B cell (primary cell): ENCODE measurements around the gene RIT1. TPM values are rescaled to one million over a fixed set of nuclear protein-coding genes. Genes with fewer than 3 reads are reported as not detected.

Experiments used
- ATAC-seq: fragments of 200-7000 bp; cut with Tn5 transposase; one replicate; pipeline ENCODE4 v1.10.0; 2021; ENCODE audit warnings: low read depth, mild to moderate bottlenecking, moderate number of reproducible peaks, moderate library complexity
- CTCF ChIA-PET: fragments of 350-600 bp; sonication (Branson Sonifier 250); formaldehyde crosslinking; loops from one replicate; lab custom pipeline; 2021; ENCODE audit warnings: antibody characterized with exemption, inconsistent platforms; lab: Charles Lee
- POLR2A ChIA-PET: fragments of 350-600 bp; sonication (Branson Sonifier 250); formaldehyde crosslinking; loops from one replicate; lab custom pipeline; 2021; ENCODE audit warnings: antibody characterized with exemption; lab: Charles Lee
- DNase-seq: peaks from one replicate; pipeline ENCODE4 v3.0.0; 2013
- H2AFZ ChIP-seq: 2 replicates; pipeline ENCODE4 v1.6.1; 2012; ENCODE audit warnings: mild to moderate bottlenecking, low read depth, low read length; ENCODE audit not compliant: insufficient read depth, poor library complexity, severe bottlenecking
- H3K27ac ChIP-seq, 2 donors: 1 replicate in 1 of 2; 2 replicates in 1 of 2; pipeline ENCODE4 v1.5.1; 2012 to 2013; ENCODE audit warnings: low read length in 2 of 2, mild to moderate bottlenecking in 2 of 2, moderate library complexity in 1 of 2
- H3K27me3 ChIP-seq, 4 experiments: fragments of 200-600 bp in 1 of 4; sonication (generic) in 1 of 4; replicated peaks in 1 of 4; 1 replicate in 2 of 4; 2 replicates in 2 of 4; pipeline versions ENCODE4 v1.6.1 to v1.7.0; 2013 to 2016; ENCODE audit warnings: low read length in 3 of 4, mild to moderate bottlenecking in 2 of 4, mixed read lengths in 1 of 4, moderate library complexity in 1 of 4; ENCODE audit not compliant: insufficient read depth in 4 of 4, control insufficient read depth in 3 of 4; ENCODE audit errors: control extremely low read depth in 1 of 4
- H3K36me3 ChIP-seq, 2 experiments: replicated peaks in 1 of 2; 1 replicate in 1 of 2; 2 replicates in 1 of 2; pipeline versions ENCODE4 v1.6.1 to v1.7.1; 2013; ENCODE audit warnings: low read length in 1 of 2; ENCODE audit not compliant: insufficient read depth in 2 of 2, control insufficient read depth in 1 of 2; ENCODE audit errors: control extremely low read depth in 1 of 2, extremely low read depth in 1 of 2
- H3K4me1 ChIP-seq, 2 donors: fragments of 200-600 bp in 1 of 2; sonication (generic) in 1 of 2; 1 replicate in 1 of 2; 2 replicates in 1 of 2; pipeline versions ENCODE4 v1.5.1 to v1.6.1; 2013 to 2017; ENCODE audit warnings: low read length in 2 of 2; ENCODE audit not compliant: control insufficient read depth in 2 of 2, insufficient read depth in 2 of 2
- H3K4me2 ChIP-seq: replicated peaks from 2 replicates; pipeline ENCODE3; 2012; ENCODE audit warnings: mild to moderate bottlenecking, low read depth, low read length; ENCODE audit not compliant: poor library complexity, severe bottlenecking
- H3K4me3 ChIP-seq, 5 experiments: fragments of 200-600 bp in 1 of 5; sonication (generic) in 1 of 5; 1 replicate in 3 of 5; 2 replicates in 2 of 5; pipeline versions ENCODE4 v1.5.1 to v1.7.0; 2011 to 2016; ENCODE audit warnings: low read length in 4 of 5, mild to moderate bottlenecking in 4 of 5, low read depth in 2 of 5, control low read depth in 1 of 5, moderate library complexity in 1 of 5; ENCODE audit not compliant: insufficient read depth in 1 of 5; ENCODE audit errors: control extremely low read depth in 1 of 5, extremely low read depth in 1 of 5
- H3K79me2 ChIP-seq: fragments of 200-600 bp; sonication (generic); one replicate; pipeline ENCODE4 v1.6.0; 2016; ENCODE audit warnings: low read length; ENCODE audit not compliant: control insufficient read depth, insufficient read depth
- H3K9ac ChIP-seq: fragments of 200-600 bp; sonication (generic); 2 replicates; pipeline ENCODE4 v1.6.1; 2017; ENCODE audit warnings: mild to moderate bottlenecking, low read length, moderate library complexity
- H3K9me3 ChIP-seq, 3 donors: one replicate each; pipeline versions ENCODE4 v1.6.1 to v1.7.1; 2013; ENCODE audit warnings: low read length in 2 of 3; ENCODE audit not compliant: control insufficient read depth in 2 of 3, insufficient read depth in 1 of 3; ENCODE audit errors: control extremely low read depth in 1 of 3
- H4K20me1 ChIP-seq: 2 replicates; pipeline ENCODE4 v1.6.0; 2012; ENCODE audit warnings: mild to moderate bottlenecking, low read length; ENCODE audit not compliant: insufficient read depth, control insufficient read depth, poor library complexity, severe bottlenecking
- H3K27ac Mint-ChIP-seq: one replicate; pipeline ENCODE4 v1.8.0; 2021; ENCODE audit warnings: mixed read lengths
- H3K27me3 Mint-ChIP-seq: one replicate; pipeline ENCODE4 v1.8.0; 2021; ENCODE audit warnings: mixed read lengths
- H3K4me1 Mint-ChIP-seq: one replicate; pipeline ENCODE4 v1.8.0; 2021; ENCODE audit warnings: mixed read lengths
- H3K4me3 Mint-ChIP-seq: one replicate; pipeline ENCODE4 v1.8.0; 2021; ENCODE audit warnings: mixed read lengths
- H3K9me3 Mint-ChIP-seq: one replicate; pipeline ENCODE4 v1.8.0; 2022; ENCODE audit warnings: mixed read lengths; ENCODE audit not compliant: insufficient read depth
- CTCF ChIP-seq: fragments of 200-600 bp; IDR thresholded peaks from one replicate; pipeline ENCODE4 v1.8.0; 2022; ENCODE audit warnings: antibody characterized with exemption, mild to moderate bottlenecking
- EZH2 ChIP-seq: IDR thresholded peaks from 2 replicates; pipeline ENCODE4 v1.6.1; 2012; ENCODE audit warnings: borderline replicate concordance, low read depth, mild to moderate bottlenecking, moderate library complexity, low read length; ENCODE audit not compliant: insufficient read depth, poor library complexity, severe bottlenecking
- WGBS: methylation state at CpG from one replicate; pipeline ENCODE4 v1.1.5; 2013; ENCODE audit warnings: missing lambda C conversion rate; ENCODE audit not compliant: insufficient coverage; 5-methylcytosine and 5-hydroxymethylcytosine counted together
- intact Hi-C: fragments of 100-400 bp; cut with micrococcal nuclease; formaldehyde crosslinking; loops from one replicate; pipeline ENCODE4 v1.10.0; 2022
- polyA plus RNA-seq: library from polyadenylated mRNA; depleted of rRNA; stranded (reverse); fragments of >200 nt; gene quantifications from 2 replicates; pipeline ENCODE4 v1.2.3, GENCODE V29; 2012
- total RNA-seq, 2 donors: library from RNA; stranded (reverse); fragments of 120-200 nt in 1 of 2; gene quantifications; 1 replicate in 1 of 2; 2 replicates in 1 of 2; pipeline versions ENCODE4 v1.2.3 to v1.2.4, GENCODE V29; 2013 to 2022

RIT1 gene
- total and polyA plus RNA-seq, 2 donors (not counting 1 experiment from before 2014, with no cell fraction given), result 14.2 to 45.7 TPM

GRCh38 chr1:155880950-155881349 is 30.2 kb downstream of the RIT1 start:
- no peak overlapping the region for H3K27ac ChIP-seq
- CTCF ChIA-PET, result no interaction called here
- H3K4me1 ChIP-seq, result peaks cover 8% of the 10 kb centered on the region in 2 donors
- no peak for DNase-seq
- no peaks in the 10 kb centered on the region for H3K79me2 ChIP-seq
- H3K27ac Mint-ChIP-seq, result no peak overlapping the region
- H3K4me1 Mint-ChIP-seq, result peaks cover 9% of the 10 kb centered on the region
- H3K9me3 Mint-ChIP-seq, result no peaks in the 10 kb centered on the region
- H2AFZ ChIP-seq, result no peak overlapping the region
- intact Hi-C loops, result no loop called here
- H3K27me3 ChIP-seq, result no peaks in the 10 kb centered on the region
- H4K20me1 ChIP-seq, result no peaks in the 10 kb centered on the region
- H3K4me3 ChIP-seq, result no peak overlapping the region
- H3K9me3 ChIP-seq, result no peaks in the 10 kb centered on the region
- H3K4me3 Mint-ChIP-seq, result no peak overlapping the region
- no peaks in the 10 kb centered on the region for H3K27me3 Mint-ChIP-seq
- TF ChIP-seq CTCF (no peak), EZH2 (no peak)
- no peak for ATAC-seq
- 100% methylated on average over 1 of the region's 6 CpGs for WGBS
- POLR2A ChIA-PET, result no interaction called here
- peaks cover 0 to 4% of the 10 kb centered on the region in 2 experiments for H3K36me3 ChIP-seq
- H3K4me2 ChIP-seq, result no peak overlapping the region
- no peak overlapping the region for H3K9ac ChIP-seq

- H3K9me3 Mint-ChIP-seq, result no peaks in the 10 kb centered on the region
- DNase-seq, result no peak
- H3K9ac ChIP-seq, result no peak overlapping the region
- peaks cover 0 to 4% of the 10 kb centered on the region in 2 experiments for H3K36me3 ChIP-seq
- H3K27me3 ChIP-seq, result no peaks in the 10 kb centered on the region
- CTCF ChIA-PET, result no interaction called here
- no peak overlapping the region for H3K4me2 ChIP-seq
- no peak overlapping the region for H3K4me3 ChIP-seq
- H3K27ac ChIP-seq, result no peak overlapping the region
- H3K9me3 ChIP-seq, result no peaks in the 10 kb centered on the region
- POLR2A ChIA-PET, result no interaction called here
- TF ChIP-seq EZH2 (no peak), CTCF (no peak)
- no peak overlapping the region for H3K27ac Mint-ChIP-seq
- ATAC-seq, result no peak
- no peak overlapping the region for H2AFZ ChIP-seq
- no peak overlapping the region for H3K4me3 Mint-ChIP-seq
- peaks cover 9% of the 10 kb centered on the region for H3K4me1 Mint-ChIP-seq
- H3K79me2 ChIP-seq, result no peaks in the 10 kb centered on the region
- H3K27me3 Mint-ChIP-seq, result no peaks in the 10 kb centered on the region
- no peaks in the 10 kb centered on the region for H4K20me1 ChIP-seq
- intact Hi-C loops, result no loop called here
- 100% methylated on average over 2 of the region's 2 CpGs for WGBS
- peaks cover 8% of the 10 kb centered on the region in 2 donors for H3K4me1 ChIP-seq
Observed at GRCh38 chr1:155880251-155880650, 30.9 kb downstream of the RIT1 start.
